ENCODE measurements around the gene SFTPB. TPM values are rescaled to one million over a fixed set of nuclear protein-coding genes. Genes with fewer than 3 reads are reported as not detected.

Gene SFTPB
- total RNA-seq, 1 experiment from 2014 or later = not detected

GRCh38 chr2:85646166-85646565 is 21.8 kb downstream of the SFTPB start:
- TF ChIP-seq CTCF (IDR thresholded peaks at IDR 0.05; ENCODE audit: unreplicated experiment) = no peak
- intact Hi-C loops (cut with micrococcal nuclease; ENCODE audit: unreplicated experiment) = loop anchor here (5.0 kb wide), 1 partner anchor 61 kb away; no protein-coding TSS in a partner anchor
- CTCF ChIA-PET = no interaction called here
- peaks cover 70% of the 10 kb centered on the region for H3K36me3 Mint-ChIP-seq (ENCODE audit: insufficient read depth, unreplicated experiment)
- H3K4me3 Mint-ChIP-seq (ENCODE audit: low read depth, unreplicated experiment) = no peak overlapping the region
- no peak for DNase-seq
- no peaks in the 10 kb centered on the region for H3K9me3 Mint-ChIP-seq (ENCODE audit: low read depth, unreplicated experiment)
- no peaks in the 10 kb centered on the region for H3K27me3 Mint-ChIP-seq (ENCODE audit: unreplicated experiment)
- no peaks in the 10 kb centered on the region for H3K4me1 Mint-ChIP-seq (ENCODE audit: low read depth, unreplicated experiment)
- H3K27ac Mint-ChIP-seq (ENCODE audit: unreplicated experiment) = no peak overlapping the region
- no TSS peak for BruUV-seq (replicated peaks)

GRCh38 chr2:85644909-85645308 is 23.1 kb downstream of the SFTPB start:
- intact Hi-C loops (cut with micrococcal nuclease; ENCODE audit: unreplicated experiment) = loop anchor here (5.0 kb wide), 1 partner anchor 62 kb away; no protein-coding TSS in a partner anchor
- Mint-ChIP-seq H3K4me1 (ENCODE audit: low read depth, unreplicated experiment) (no peaks in the 10 kb centered on the region), H3K4me3 (ENCODE audit: low read depth, unreplicated experiment) (no peak overlapping the region), H3K27me3 (ENCODE audit: unreplicated experiment) (no peaks in the 10 kb centered on the region), H3K27ac (ENCODE audit: unreplicated experiment) (no peak overlapping the region), H3K36me3 (ENCODE audit: insufficient read depth, unreplicated experiment) (peaks cover 72% of the 10 kb centered on the region), H3K9me3 (ENCODE audit: low read depth, unreplicated experiment) (no peaks in the 10 kb centered on the region)
- BruUV-seq (replicated peaks) = no TSS peak
- DNase-seq = no peak
- no peak for TF ChIP-seq CTCF (IDR thresholded peaks at IDR 0.05; ENCODE audit: unreplicated experiment)
- CTCF ChIA-PET = interaction anchor here (0.7 kb wide), 1 partner anchor 255 kb away, joined by 5 read pairs; no protein-coding TSS in a partner anchor

- H3K36me3 Mint-ChIP-seq (ENCODE audit: insufficient read depth, unreplicated experiment) = peaks cover 70% of the 10 kb centered on the region
- H3K4me3 Mint-ChIP-seq (ENCODE audit: low read depth, unreplicated experiment) = no peak overlapping the region
- no peak for TF ChIP-seq CTCF (IDR thresholded peaks at IDR 0.05; ENCODE audit: unreplicated experiment)
- no peak for DNase-seq
- H3K4me1 Mint-ChIP-seq (ENCODE audit: low read depth, unreplicated experiment) = no peaks in the 10 kb centered on the region
- no peaks in the 10 kb centered on the region for H3K9me3 Mint-ChIP-seq (ENCODE audit: low read depth, unreplicated experiment)
- no TSS peak for BruUV-seq (replicated peaks)
- no peaks in the 10 kb centered on the region for H3K27me3 Mint-ChIP-seq (ENCODE audit: unreplicated experiment)
- CTCF ChIA-PET = interaction anchor here (0.5 kb wide), 1 partner anchor 221 kb away, joined by 3 read pairs; no protein-coding TSS in a partner anchor
- H3K27ac Mint-ChIP-seq (ENCODE audit: unreplicated experiment) = no peak overlapping the region
- intact Hi-C loops (cut with micrococcal nuclease; ENCODE audit: unreplicated experiment) = no loop called here
Measured at GRCh38 chr2:85642725-85643124, 25.3 kb downstream of the SFTPB start.

GRCh38 chr2:85635636-85636035 is 32.4 kb downstream of the SFTPB start:
- H3K27me3 Mint-ChIP-seq (ENCODE audit: unreplicated experiment) = no peaks in the 10 kb centered on the region
- H3K27ac Mint-ChIP-seq (ENCODE audit: unreplicated experiment) = no peak overlapping the region
- no peak for TF ChIP-seq CTCF (IDR thresholded peaks at IDR 0.05; ENCODE audit: unreplicated experiment)
- BruUV-seq (replicated peaks) = no TSS peak
- no peak overlapping the region for H3K4me3 Mint-ChIP-seq (ENCODE audit: low read depth, unreplicated experiment)
- intact Hi-C loops (cut with micrococcal nuclease; ENCODE audit: unreplicated experiment) = no loop called here
- H3K36me3 Mint-ChIP-seq (ENCODE audit: insufficient read depth, unreplicated experiment) = peaks cover 66% of the 10 kb centered on the region
- H3K9me3 Mint-ChIP-seq (ENCODE audit: low read depth, unreplicated experiment) = no peaks in the 10 kb centered on the region
- no peaks in the 10 kb centered on the region for H3K4me1 Mint-ChIP-seq (ENCODE audit: low read depth, unreplicated experiment)
- CTCF ChIA-PET = interaction anchor here (1.0 kb wide), 1 partner anchor 13 kb away, joined by 3 read pairs; no protein-coding TSS in a partner anchor
- DNase-seq = no peak

Data from Calu3 (cell line).